ENCODE results near the gene NSFL1C. TPM values are rescaled to one million over a fixed set of nuclear protein-coding genes. Genes with fewer than 3 reads are reported as not detected.

The NSFL1C gene
- total and polyA plus RNA-seq, 9 of the 15 experiments (the other 6 are each of a cell fraction or from before 2014, with no cell fraction given) = 20.8 to 119 (median 47.0) TPM

- TF ChIP-seq ARID3A (IDR thresholded peaks at IDR 0.05; ENCODE audit: borderline replicate concordance, low read depth, low read length) = no peak
- TF ChIP-seq REST (IDR thresholded peaks at IDR 0.05; ENCODE audit: borderline replicate concordance) = peak; percentile 77; the same call in 1 of the 2 replicates
- TF ChIP-seq REST (CRISPR knock-in tag; IDR thresholded peaks at IDR 0.05; ENCODE audit: low read depth) = no peak
- TF ChIP-seq SIN3A (IDR thresholded peaks at IDR 0.05; ENCODE audit: borderline replicate concordance in 2 of 2, control insufficient read depth in 1 of 2, low read depth in 2 of 2, low read length in 2 of 2) = no peak
- no peak for TF ChIP-seq TEAD2 (tag; IDR thresholded peaks at IDR 0.05)
- TF ChIP-seq MLLT1 (IDR thresholded peaks at IDR 0.05) = 0 out of 4 replicates have a peak, but pooled peaks of 1 of the 2 experiments have one; percentile 15
Observed at GRCh38 chr20:1437235-1437904, 29.3 kb downstream of the NSFL1C start (continued).
